ENCODE measurements around the gene RAB28.

DNA sequence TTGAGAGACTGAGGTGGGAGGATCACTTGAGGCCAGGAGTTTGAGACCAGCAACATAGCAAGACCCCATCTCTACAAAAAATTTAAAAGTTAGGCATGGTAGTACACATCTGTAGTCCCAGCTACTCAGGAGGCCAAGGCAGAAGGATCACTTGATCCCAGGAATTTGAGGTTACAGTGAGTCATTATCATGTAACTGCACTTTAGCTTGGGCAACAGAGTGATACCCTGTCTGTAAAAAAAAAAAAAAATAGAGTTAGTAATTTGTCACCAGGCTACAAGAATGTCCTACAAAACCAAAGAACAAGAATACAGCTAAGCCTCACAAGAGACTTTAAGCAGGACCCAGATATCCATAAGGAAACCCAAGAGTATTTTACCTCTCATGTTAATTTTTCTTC is 27.0 kb upstream of the RAB28 start:
- TF ChIP-seq, protein P1, sequence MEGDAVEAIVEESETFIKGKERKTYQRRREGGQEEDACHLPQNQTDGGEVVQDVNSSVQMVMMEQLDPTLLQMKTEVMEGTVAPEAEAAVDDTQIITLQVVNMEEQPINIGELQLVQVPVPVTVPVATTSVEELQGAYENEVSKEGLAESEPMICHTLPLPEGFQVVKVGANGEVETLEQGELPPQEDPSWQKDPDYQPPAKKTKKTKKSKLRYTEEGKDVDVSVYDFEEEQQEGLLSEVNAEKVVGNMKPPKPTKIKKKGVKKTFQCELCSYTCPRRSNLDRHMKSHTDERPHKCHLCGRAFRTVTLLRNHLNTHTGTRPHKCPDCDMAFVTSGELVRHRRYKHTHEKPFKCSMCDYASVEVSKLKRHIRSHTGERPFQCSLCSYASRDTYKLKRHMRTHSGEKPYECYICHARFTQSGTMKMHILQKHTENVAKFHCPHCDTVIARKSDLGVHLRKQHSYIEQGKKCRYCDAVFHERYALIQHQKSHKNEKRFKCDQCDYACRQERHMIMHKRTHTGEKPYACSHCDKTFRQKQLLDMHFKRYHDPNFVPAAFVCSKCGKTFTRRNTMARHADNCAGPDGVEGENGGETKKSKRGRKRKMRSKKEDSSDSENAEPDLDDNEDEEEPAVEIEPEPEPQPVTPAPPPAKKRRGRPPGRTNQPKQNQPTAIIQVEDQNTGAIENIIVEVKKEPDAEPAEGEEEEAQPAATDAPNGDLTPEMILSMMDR (IDR thresholded peaks at IDR 0.05; ENCODE audit: low read length): no peak
- TF ChIP-seq EZH2phosphoT487 (IDR thresholded peaks at IDR 0.05; ENCODE audit: low read length) (no peak), EZH2 (optimal IDR thresholded peaks at IDR 0.05; ENCODE audit: low read depth, low read length) (no peak)

All from MM.1S (cell line).